HG03139 (cell line): ENCODE results near the gene ZFPM1.

Source experiments
- ATAC-seq: cut with Tn5 transposase; IDR thresholded peaks from one replicate; pipeline ENCODE4 v1.9.1; 2021; ENCODE audit not compliant: unreplicated experiment

The ZFPM1 gene

DNA sequence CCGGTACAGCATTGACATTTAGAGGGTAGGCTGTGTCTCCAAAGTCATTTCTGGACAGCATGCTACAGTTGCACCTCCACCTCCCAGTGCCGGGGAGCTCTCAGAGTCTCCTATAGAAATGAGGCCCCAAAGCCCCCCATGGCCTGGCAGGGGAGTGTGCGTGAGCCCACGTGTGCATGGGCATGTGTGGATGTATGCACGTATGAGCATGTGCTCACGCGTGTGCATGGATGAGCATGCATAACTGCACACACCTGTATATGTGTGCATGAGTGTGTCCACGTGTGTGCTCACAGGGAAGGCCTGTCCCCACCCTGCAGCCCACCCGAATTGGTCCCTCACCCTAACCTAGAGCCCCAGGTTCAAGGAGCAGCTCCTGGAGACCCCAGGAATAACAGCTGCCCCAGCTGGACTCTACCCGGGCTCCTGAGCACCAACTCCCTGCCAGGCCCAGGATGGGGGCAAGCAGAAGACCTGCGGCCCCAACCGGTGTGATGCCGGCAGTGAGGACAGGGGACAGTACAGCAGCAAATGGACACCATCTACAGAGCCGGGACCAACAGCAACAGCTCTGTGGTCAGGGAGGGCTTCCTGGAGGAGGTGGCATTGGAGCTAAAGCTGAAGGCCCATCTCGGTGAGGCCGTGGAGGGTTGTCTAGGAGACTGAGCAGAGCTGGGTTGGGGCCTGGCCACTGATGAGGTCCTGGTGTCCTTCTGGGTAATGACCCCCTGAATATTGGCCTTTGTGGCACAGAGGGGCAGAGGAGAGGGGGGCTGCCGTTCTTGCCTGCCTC lies 35.2 kb upstream of the ZFPM1 start:
- no peak for ATAC-seq

DNA sequence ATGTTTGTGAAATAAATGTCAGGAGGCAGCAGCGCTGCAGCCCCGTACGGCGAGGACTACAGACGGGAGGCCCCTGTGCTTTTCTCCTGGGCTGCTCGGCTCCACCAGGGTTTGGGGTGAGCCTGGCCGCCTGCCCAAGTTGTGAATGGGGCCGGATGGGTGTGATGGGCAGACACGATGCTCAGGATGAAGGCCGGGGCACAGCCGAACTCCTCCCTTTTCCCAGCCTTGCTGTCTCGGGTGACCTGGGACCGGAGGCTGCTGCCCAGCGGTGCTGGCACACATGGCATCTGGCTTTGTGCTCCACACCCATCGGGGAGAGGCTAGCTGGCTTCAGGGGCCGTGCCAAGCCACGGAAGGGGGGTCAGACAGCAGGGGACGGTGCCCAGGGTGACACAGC lies 34.2 kb upstream of the ZFPM1 start:
- no peak for ATAC-seq

DNA sequence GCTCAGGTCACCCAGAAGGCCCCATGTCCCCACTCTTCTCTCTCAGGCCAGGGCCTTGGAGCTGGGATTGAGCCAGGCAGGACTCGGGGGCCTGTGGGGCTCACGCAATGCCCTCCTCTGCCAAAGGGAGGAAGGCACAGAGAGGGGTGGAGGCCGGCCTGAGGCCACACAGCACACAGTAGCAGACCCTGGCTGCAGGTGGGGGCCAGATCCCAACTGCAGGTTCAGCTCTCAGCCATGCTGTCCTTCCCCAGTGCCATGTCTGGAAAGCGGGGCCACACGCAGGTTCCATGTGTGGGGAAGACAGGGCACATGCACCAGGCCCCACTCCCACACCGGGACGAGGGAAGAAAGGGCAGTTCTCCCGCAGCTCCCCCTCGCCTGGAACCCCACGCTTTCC lies 33.3 kb upstream of the ZFPM1 start:
- ATAC-seq: no peak

- ATAC-seq: no peak
These were observed 32.6 kb upstream of the ZFPM1 start for GRCh38 chr16:88420496-88420895.

DNA sequence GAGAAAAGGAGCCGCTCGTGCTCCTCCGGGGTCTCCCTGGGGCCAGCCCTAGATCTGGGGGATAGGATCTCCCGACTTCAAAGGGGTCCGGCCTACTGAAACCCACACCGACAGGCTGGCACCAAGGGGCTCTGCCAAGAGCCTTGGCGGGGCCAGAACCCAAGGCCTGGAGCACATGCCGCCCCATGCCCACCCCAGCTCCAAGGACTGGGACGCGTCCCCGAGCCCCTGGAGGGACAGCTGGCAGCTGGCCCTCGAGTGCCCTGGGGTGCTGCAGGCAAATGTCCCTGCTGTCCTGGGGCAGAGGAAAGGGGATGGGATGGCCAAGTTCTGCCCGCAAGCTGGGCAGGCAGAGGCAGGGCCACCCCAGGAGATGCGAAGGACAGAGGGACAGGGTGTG lies 31.8 kb upstream of the ZFPM1 start:
- no peak for ATAC-seq

DNA sequence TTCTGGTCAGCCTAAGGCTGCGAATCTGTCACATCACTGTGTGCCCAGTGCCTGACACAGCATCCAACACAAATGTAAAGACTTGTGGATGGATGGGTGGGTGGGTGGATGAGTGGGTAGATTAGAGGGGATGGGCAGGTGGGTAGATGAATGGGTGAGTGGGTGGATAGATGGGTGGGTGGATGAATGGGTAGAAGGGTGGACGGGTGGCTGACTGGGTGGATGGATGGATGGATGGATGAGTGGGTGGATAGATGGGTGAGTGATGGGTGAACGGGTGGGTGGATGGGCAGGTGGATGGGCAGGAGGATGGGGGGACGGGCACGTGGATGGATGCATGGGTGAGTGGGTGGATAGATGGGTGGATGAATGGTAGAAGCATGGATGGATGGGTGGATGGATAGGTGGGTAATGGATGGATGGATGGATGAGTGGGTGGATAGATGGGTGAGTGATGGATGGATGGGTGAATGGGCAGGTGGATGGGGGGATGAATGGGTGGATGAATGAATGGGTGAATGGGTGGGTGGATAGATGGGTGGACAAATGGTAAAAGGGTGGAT lies 31.1 kb upstream of the ZFPM1 start:
- ATAC-seq: no peak

DNA sequence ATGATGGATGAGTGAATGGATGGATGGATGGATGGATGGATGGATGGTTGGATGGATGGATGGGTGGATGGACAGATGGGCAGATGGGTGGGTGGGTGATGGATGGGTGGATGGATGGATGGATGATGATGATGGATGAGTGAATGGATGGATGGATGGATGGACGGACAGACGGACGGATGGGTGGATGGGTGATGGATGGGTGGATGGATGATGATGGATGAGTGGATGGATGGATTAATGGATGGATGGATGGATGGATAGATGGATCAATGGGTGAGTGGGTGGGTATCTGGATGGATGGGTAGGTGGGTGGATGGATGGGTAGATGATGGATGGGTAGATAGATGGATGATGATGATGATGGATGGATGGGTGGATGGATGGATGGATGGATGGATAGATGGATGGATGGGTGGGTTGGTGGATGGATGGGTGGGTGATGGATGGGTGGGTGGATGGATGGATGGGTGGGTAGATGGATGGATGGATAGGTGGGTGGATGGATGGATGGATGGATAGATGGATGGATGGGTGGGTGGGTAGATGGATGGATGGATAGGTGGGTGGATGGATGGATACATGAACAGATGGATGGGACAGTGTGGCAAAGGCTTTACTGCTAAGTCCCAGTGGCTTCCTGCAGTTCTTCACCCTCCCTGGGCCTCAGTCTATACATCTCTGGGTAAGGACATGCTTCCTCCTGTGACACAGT lies 30.2 kb upstream of the ZFPM1 start:
- ATAC-seq: no peak

GRCh38 chr16:88423448-88423850 lies 29.6 kb upstream of the ZFPM1 start:
- no peak for ATAC-seq

GRCh38 chr16:88424587-88425235 lies 28.4 kb upstream of the ZFPM1 start:
- ATAC-seq: no peak

GRCh38 chr16:88426018-88426417 lies 27.1 kb upstream of the ZFPM1 start:
- no peak for ATAC-seq

DNA sequence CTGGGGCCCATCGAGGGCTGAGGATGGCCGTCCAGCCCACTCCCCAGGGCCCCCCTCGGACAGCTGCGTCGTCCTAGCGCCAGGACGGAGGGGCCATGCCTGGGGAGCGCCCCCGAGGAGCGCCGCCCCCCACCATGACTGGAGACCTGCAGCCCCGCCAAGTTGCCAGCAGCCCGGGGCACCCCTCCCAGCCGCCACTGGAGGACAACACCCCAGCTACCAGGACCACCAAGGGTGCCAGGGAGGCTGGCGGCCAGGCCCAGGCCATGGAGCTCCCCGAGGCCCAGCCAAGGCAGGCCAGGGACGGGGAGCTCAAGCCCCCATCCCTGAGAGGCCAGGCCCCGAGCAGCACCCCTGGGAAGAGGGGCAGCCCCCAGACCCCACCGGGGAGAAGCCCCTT lies 25.7 kb upstream of the ZFPM1 start:
- ATAC-seq: no peak

GRCh38 chr16:88428156-88428555 lies 24.9 kb upstream of the ZFPM1 start:
- no peak for ATAC-seq

DNA sequence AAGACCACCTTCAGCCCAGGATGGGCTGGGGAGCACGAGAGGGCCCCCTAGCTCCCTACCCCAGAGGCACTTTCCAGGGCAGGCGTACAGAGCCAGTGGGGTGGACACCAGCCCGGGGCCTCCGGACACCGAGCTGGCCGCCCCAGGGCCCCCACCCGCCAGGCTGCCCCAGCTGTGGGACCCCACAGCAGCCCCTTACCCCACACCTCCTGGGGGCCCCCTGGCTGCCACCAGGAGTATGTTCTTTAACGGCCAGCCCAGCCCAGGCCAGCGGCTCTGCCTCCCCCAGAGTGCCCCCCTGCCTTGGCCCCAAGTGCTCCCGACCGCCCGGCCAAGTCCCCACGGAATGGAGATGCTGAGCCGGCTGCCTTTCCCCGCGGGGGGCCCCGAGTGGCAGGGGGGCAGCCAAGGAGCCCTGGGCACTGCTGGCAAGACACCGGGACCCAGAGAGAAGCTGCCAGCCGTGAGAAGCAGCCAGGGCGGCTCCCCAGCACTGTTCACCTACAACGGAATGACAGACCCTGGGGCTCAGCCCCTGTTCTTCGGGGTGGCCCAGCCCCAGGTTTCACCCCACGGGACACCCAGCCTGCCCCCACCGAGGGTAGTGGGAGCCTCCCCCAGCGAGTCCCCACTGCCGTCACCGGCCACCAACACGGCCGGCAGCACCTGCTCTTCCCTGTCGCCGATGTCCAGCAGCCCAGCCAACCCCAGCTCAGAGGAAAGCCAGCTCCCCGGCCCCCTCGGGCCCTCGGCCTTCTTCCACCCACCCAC lies 24.3 kb upstream of the ZFPM1 start:
- no peak for ATAC-seq

GRCh38 chr16:88429387-88430184 lies 23.5 kb upstream of the ZFPM1 start:
- no peak for ATAC-seq

- no peak for ATAC-seq
These were observed 22.9 kb upstream of the ZFPM1 start for GRCh38 chr16:88430185-88430523.

- no peak for ATAC-seq
These were observed 22.3 kb upstream of the ZFPM1 start for GRCh38 chr16:88430524-88431446.

GRCh38 chr16:88431651-88432050 lies 21.4 kb upstream of the ZFPM1 start:
- ATAC-seq: no peak

DNA sequence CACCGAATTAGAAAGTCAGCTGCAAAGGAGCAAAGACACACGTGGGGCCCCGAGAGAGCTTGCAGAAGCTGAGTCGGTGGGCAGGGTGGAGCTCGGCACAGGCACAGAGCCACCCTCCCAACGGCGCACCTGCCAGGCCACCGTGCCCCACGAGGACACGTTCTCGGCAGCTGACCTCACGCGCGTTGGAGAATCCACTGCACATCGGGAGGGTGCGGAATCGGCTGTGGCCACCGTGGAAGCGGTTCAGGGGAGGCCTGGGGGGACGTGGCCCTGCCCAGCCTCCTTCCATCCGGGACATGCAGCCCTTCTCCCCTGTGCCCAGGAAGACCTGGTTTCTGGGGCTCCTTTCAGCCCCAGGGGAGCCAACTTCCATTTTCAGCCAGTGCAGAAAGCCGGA lies 20.9 kb upstream of the ZFPM1 start:
- ATAC-seq: no peak

DNA sequence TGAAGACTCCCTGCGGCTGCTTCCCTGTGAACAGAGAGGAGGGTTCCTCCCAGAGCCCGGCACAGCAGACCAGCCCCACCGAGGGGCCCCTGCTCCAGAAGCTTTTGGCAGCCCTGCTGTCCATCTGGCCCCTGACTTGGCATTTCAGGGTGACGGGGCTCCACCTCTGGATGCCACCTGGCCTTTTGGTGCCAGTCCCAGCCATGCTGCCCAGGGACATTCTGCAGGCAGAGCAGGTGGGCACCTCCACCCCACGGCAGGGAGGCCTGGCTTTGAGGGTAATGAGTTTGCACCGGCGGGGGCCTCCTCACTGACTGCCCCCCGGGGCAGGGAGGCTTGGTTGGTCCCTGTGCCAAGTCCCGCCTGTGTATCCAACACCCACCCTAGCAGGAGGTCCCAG lies 20.3 kb upstream of the ZFPM1 start:
- no peak for ATAC-seq
